CD14-positive monocyte (primary cell): Measurements from ENCODE around the gene DOHH. TPM values are rescaled to one million over a fixed set of nuclear protein-coding genes. Genes with fewer than 3 reads are reported as not detected.
"Not testable (repeated sequence)": the region's sequence is repeated elsewhere in the genome, so short reads cannot be mapped to it uniquely, and the experiment has no call there.

ENCODE experiments used
- DNase-seq, 3 donors: peaks; one replicate each; pipeline ENCODE4 v3.0.0-alpha.2; 2011 to 2022
- H2AFZ ChIP-seq: 2 replicates; pipeline ENCODE4 v1.6.0; 2012; ENCODE audit warnings: mild to moderate bottlenecking, low read depth, low read length, inconsistent platforms; ENCODE audit not compliant: insufficient read depth, poor library complexity, severe bottlenecking
- H3K27ac ChIP-seq, 2 donors: 1 replicate in 1 of 2; 2 replicates in 1 of 2; pipeline ENCODE4 v1.5.1; 2012 to 2013; ENCODE audit warnings: low read length in 2 of 2, control low read depth in 1 of 2, inconsistent platforms in 1 of 2, low read depth in 1 of 2, mild to moderate bottlenecking in 1 of 2
- H3K27me3 ChIP-seq, 2 donors: one replicate each; pipeline versions ENCODE4 v1.6.0 to v1.6.1; 2011 to 2013; ENCODE audit warnings: low read length in 2 of 2; ENCODE audit not compliant: control insufficient read depth in 2 of 2, insufficient read depth in 2 of 2
- H3K36me3 ChIP-seq, 2 donors: replicated peaks in 1 of 2; 1 replicate in 1 of 2; 2 replicates in 1 of 2; pipeline versions ENCODE4 v1.5.1 to v1.6.1; 2012 to 2013; ENCODE audit warnings: low read length in 2 of 2, control low read depth in 1 of 2, inconsistent platforms in 1 of 2, mild to moderate bottlenecking in 1 of 2; ENCODE audit not compliant: insufficient read depth in 2 of 2, control insufficient read depth in 1 of 2
- H3K4me1 ChIP-seq, 2 donors: 1 replicate in 1 of 2; 2 replicates in 1 of 2; pipeline versions ENCODE4 v1.5.1 to v1.6.1; 2012 to 2013; ENCODE audit warnings: low read length in 2 of 2, control low read depth in 1 of 2, inconsistent platforms in 1 of 2, mild to moderate bottlenecking in 1 of 2, moderate library complexity in 1 of 2; ENCODE audit not compliant: insufficient read depth in 2 of 2, control insufficient read depth in 1 of 2
- H3K4me2 ChIP-seq: replicated peaks from 2 replicates; pipeline ENCODE3; 2012; ENCODE audit warnings: low read length, moderate library complexity, mild to moderate bottlenecking; ENCODE audit not compliant: poor library complexity, severe bottlenecking; ENCODE audit errors: extremely low read depth
- H3K4me3 ChIP-seq, 3 experiments: fragments of 200-600 bp in 1 of 3; sonication (generic) in 1 of 3; replicated peaks in 1 of 3; 1 replicate in 2 of 3; 2 replicates in 1 of 3; pipeline ENCODE4 v1.5.1; 2011 to 2013; ENCODE audit warnings: low read length in 3 of 3, mild to moderate bottlenecking in 3 of 3, control low read depth in 2 of 3, low read depth in 2 of 3, inconsistent platforms in 1 of 3, moderate library complexity in 1 of 3
- H3K79me2 ChIP-seq: 2 replicates; pipeline ENCODE4 v1.6.0; 2012; ENCODE audit warnings: mild to moderate bottlenecking, control low read depth, inconsistent platforms, low read length, moderate library complexity; ENCODE audit not compliant: insufficient read depth
- H3K9ac ChIP-seq: 2 replicates; pipeline ENCODE4 v1.6.0; 2017; ENCODE audit warnings: low read length, mild to moderate bottlenecking; ENCODE audit not compliant: insufficient read depth, poor library complexity, severe bottlenecking
- H3K9me3 ChIP-seq, 2 donors: replicated peaks in 1 of 2; 1 replicate in 1 of 2; 2 replicates in 1 of 2; pipeline versions ENCODE4 v1.5.1 to v1.6.1; 2012 to 2013; ENCODE audit warnings: low read length in 2 of 2, control low read depth in 1 of 2; ENCODE audit not compliant: control insufficient read depth in 1 of 2, insufficient read depth in 1 of 2
- H4K20me1 ChIP-seq: 2 replicates; pipeline ENCODE4 v1.6.0; 2012; ENCODE audit warnings: mild to moderate bottlenecking, low read length, control low read depth, moderate library complexity; ENCODE audit not compliant: insufficient read depth
- H3K27ac Mint-ChIP-seq, 7 donors: one replicate each; pipeline ENCODE4 v1.8.0; 2020; ENCODE audit warnings: mild to moderate bottlenecking in 7 of 7, mixed read lengths in 7 of 7, moderate library complexity in 6 of 7, inconsistent platforms in 2 of 7
- H3K27me3 Mint-ChIP-seq, 3 donors: one replicate each; pipeline ENCODE4 v1.8.0; 2021 to 2022; ENCODE audit warnings: low read depth in 3 of 3, mild to moderate bottlenecking in 3 of 3, mixed read lengths in 3 of 3, moderate library complexity in 3 of 3, inconsistent platforms in 1 of 3
- H3K36me3 Mint-ChIP-seq, 2 donors: one replicate each; pipeline ENCODE4 v1.8.0; 2020; ENCODE audit warnings: mixed read lengths in 2 of 2, inconsistent platforms in 1 of 2, mild to moderate bottlenecking in 1 of 2
- H3K4me1 Mint-ChIP-seq: one replicate; pipeline ENCODE4 v1.8.0; 2020; ENCODE audit warnings: mild to moderate bottlenecking, mixed read lengths
- H3K4me3 Mint-ChIP-seq, 2 donors: one replicate each; pipeline ENCODE4 v1.8.0; 2020; ENCODE audit warnings: mild to moderate bottlenecking in 2 of 2, mixed read lengths in 2 of 2, moderate library complexity in 1 of 2
- H3K9me3 Mint-ChIP-seq, 7 donors: one replicate each; pipeline ENCODE4 v1.8.0; 2020 to 2022; ENCODE audit warnings: mixed read lengths in 7 of 7, mild to moderate bottlenecking in 6 of 7, moderate library complexity in 6 of 7, inconsistent platforms in 2 of 7
- CTCF ChIP-seq: fragments of 200-600 bp; IDR thresholded peaks from one replicate; pipeline ENCODE4 v1.8.0; 2022; ENCODE audit warnings: antibody characterized with exemption, mild to moderate bottlenecking
- WGBS: methylation state at CpG from one replicate; pipeline ENCODE4 v1.1.5; 2013; ENCODE audit warnings: missing lambda C conversion rate; ENCODE audit not compliant: insufficient coverage; 5-methylcytosine and 5-hydroxymethylcytosine counted together
- intact Hi-C, 2 donors: fragments of 100-400 bp; cut with micrococcal nuclease; formaldehyde crosslinking; loops; one replicate each; pipeline versions ENCODE4 v1.15.0 to v1.15.1; 2023
- polyA plus RNA-seq, 3 donors: library from polyadenylated mRNA; depleted of rRNA in 1 of 3; unstranded in 2 of 3; stranded (reverse) in 1 of 3; fragments of 300-500 nt in 2 of 3; fragments of >200 nt in 1 of 3; fragmentation: Illumina TruSeq in 2 of 3; gene quantifications; 1 replicate in 2 of 3; 2 replicates in 1 of 3; pipeline ENCODE4 v1.2.3, GENCODE V29; 2012 to 2021

Gene DOHH
- polyA plus RNA-seq, 3 donors: 3.7 to 4.2 (median 4.1) TPM

GRCh38 chr19:3530389-3530788 is 29.9 kb upstream of the DOHH start:
- no peak overlapping the region for H3K27ac ChIP-seq
- Mint-ChIP-seq H3K27me3 (peaks cover 0 to 1% (median 0%) of the 10 kb centered on the region in 3 donors), H3K9me3 (peaks cover 0 to 1% (median 0%) of the 10 kb centered on the region in 7 donors), H3K4me1 (no peaks in the 10 kb centered on the region), H3K36me3 (peaks cover 37 to 50% of the 10 kb centered on the region in 2 donors), H3K4me3 (no peak overlapping the region), H3K27ac (no peak overlapping the region)
- H3K4me3 ChIP-seq: no peak overlapping the region
- WGBS: 98% methylated on average over 12 of the region's 12 CpGs
- H4K20me1 ChIP-seq: peaks cover 20% of the 10 kb centered on the region
- TF ChIP-seq CTCF: no peak
- intact Hi-C loops: no loop called here
- peaks cover 75 to 85% of the 10 kb centered on the region in 2 donors for H3K36me3 ChIP-seq
- H3K4me2 ChIP-seq: no peak overlapping the region
- no peaks in the 10 kb centered on the region for H3K9me3 ChIP-seq
- no peak overlapping the region for H2AFZ ChIP-seq
- no peaks in the 10 kb centered on the region for H3K4me1 ChIP-seq
- no peaks in the 10 kb centered on the region for H3K79me2 ChIP-seq
- DNase-seq: no peak
- H3K27me3 ChIP-seq: no peaks in the 10 kb centered on the region
- no peak overlapping the region for H3K9ac ChIP-seq

GRCh38 chr19:3529299-3529698 is 28.8 kb upstream of the DOHH start:
- H3K4me1 Mint-ChIP-seq, H3K27ac ChIP-seq, H3K27me3 Mint-ChIP-seq, H3K4me3 ChIP-seq, H3K4me1 ChIP-seq, H3K4me3 Mint-ChIP-seq, H3K79me2 ChIP-seq, H3K4me2 ChIP-seq, H3K27ac Mint-ChIP-seq, H3K9ac ChIP-seq, H3K9me3 ChIP-seq, H3K9me3 Mint-ChIP-seq, DNase-seq, H3K27me3 ChIP-seq, intact Hi-C loops, H2AFZ ChIP-seq: not testable (repeated sequence)
- 99% methylated on average over 7 of the region's 7 CpGs for WGBS
- H3K36me3 Mint-ChIP-seq: peaks cover 33 to 46% of the 10 kb centered on the region in 2 donors
- Histone ChIP-seq H4K20me1 (peaks cover 17% of the 10 kb centered on the region), H3K36me3 (peaks cover 73 to 83% of the 10 kb centered on the region in 2 donors)
